Mammary epithelial cell (primary cell): ENCODE data around the gene RILPL1.

Source experiments
- EZH2 ChIP-seq: IDR thresholded peaks from 2 replicates; pipeline ENCODE4 v1.6.1; 2012; ENCODE audit warnings: low read length, inconsistent platforms, borderline replicate concordance
- TF ChIP-seq, protein P1 (sequence below), 2 donors: IDR thresholded peaks in 1 of 2; conservative IDR thresholded peaks in 1 of 2; 2 replicates each; pipeline ENCODE4 v1.5.1; 2011 to 2012; ENCODE audit warnings: inconsistent platforms in 2 of 2, low read length in 2 of 2, mild to moderate bottlenecking in 2 of 2, control low read depth in 1 of 2, low read depth in 1 of 2; ENCODE audit not compliant: insufficient read depth in 1 of 2; ENCODE audit errors: extremely low read depth in 1 of 2

DNA sequence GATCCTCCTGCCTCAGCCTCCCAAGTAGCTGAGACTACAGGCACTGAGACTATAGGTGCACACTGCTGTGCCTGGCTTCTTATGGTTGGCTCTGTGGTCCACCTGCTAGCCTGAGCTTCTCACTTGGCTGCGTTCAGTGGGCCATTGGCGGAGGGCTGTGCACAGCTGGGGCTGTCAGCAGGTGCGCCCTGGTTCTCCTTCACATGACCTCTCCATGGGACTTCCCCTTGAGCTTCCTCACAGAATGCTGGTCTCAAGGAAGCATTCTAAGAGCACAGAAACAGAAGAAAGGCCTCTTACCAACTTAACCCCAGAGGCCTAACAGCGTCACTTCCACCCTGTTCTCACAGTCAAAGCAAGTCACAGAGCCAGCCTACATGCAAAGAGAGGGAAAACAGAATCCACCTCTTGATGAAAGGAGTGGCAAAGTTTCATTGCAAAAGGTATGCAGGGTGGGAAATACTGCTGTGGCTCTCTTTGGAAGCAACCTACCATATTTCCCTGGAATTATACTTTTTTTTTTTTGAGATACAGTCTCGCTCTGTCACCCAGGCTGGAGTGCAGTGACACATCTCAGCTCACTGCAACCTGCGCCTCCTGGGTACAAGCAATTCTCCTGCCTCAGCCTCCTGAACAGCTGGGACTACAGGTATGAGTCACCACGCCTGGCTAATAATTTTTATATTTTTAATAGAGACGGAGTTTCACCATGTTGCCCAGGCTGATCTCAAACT is 106.3 kb downstream of the RILPL1 start:
- TF ChIP-seq, protein P1, sequence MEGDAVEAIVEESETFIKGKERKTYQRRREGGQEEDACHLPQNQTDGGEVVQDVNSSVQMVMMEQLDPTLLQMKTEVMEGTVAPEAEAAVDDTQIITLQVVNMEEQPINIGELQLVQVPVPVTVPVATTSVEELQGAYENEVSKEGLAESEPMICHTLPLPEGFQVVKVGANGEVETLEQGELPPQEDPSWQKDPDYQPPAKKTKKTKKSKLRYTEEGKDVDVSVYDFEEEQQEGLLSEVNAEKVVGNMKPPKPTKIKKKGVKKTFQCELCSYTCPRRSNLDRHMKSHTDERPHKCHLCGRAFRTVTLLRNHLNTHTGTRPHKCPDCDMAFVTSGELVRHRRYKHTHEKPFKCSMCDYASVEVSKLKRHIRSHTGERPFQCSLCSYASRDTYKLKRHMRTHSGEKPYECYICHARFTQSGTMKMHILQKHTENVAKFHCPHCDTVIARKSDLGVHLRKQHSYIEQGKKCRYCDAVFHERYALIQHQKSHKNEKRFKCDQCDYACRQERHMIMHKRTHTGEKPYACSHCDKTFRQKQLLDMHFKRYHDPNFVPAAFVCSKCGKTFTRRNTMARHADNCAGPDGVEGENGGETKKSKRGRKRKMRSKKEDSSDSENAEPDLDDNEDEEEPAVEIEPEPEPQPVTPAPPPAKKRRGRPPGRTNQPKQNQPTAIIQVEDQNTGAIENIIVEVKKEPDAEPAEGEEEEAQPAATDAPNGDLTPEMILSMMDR (conservative IDR thresholded peaks at IDR 0.05 in 1 of 2, IDR thresholded peaks at IDR 0.05 in 1 of 2; ENCODE audit: extremely low read depth in 1 of 2, insufficient read depth in 1 of 2, low read depth in 1 of 2, low read length in 2 of 2): no peak
- TF ChIP-seq EZH2: no peak
